WERI-Rb-1 (cell line): ENCODE measurements around the gene ARHGAP24.

Experiments
- DNase-seq: peaks from one replicate; pipeline ENCODE4 v3.0.0-alpha.2; 2020
- H3K27ac ChIP-seq: fragments of 250-450 bp; sonication (Bioruptor Pico); 2 replicates; pipeline ENCODE4 v1.5.1; 2020; ENCODE audit warnings: mild to moderate bottlenecking, moderate library complexity
- H3K27me3 ChIP-seq: fragments of 250-450 bp; sonication (Bioruptor Pico); 2 replicates; pipeline ENCODE4 v1.5.1; 2021; ENCODE audit warnings: mild to moderate bottlenecking, low read depth, moderate library complexity; ENCODE audit not compliant: insufficient read depth, severe bottlenecking
- H3K36me3 ChIP-seq: fragments of 250-450 bp; sonication (Bioruptor Pico); 2 replicates; pipeline ENCODE4 v1.5.1; 2020; ENCODE audit warnings: mild to moderate bottlenecking, moderate library complexity
- H3K4me3 ChIP-seq: 2 replicates; pipeline ENCODE4 v1.5.1; 2011; ENCODE audit warnings: low read depth, mild to moderate bottlenecking, control low read depth, low read length
- H3K9me3 ChIP-seq: fragments of 250-450 bp; sonication (Bioruptor Pico); 2 replicates; pipeline ENCODE4 v1.5.1; 2021; ENCODE audit warnings: mild to moderate bottlenecking, moderate library complexity; ENCODE audit not compliant: severe bottlenecking
- TF ChIP-seq, protein P1 (sequence below): IDR thresholded peaks from 2 replicates; pipeline ENCODE4 v1.5.1; 2011; ENCODE audit warnings: low read depth, mild to moderate bottlenecking, control low read depth, inconsistent platforms, low read length

The ARHGAP24 gene

DNA sequence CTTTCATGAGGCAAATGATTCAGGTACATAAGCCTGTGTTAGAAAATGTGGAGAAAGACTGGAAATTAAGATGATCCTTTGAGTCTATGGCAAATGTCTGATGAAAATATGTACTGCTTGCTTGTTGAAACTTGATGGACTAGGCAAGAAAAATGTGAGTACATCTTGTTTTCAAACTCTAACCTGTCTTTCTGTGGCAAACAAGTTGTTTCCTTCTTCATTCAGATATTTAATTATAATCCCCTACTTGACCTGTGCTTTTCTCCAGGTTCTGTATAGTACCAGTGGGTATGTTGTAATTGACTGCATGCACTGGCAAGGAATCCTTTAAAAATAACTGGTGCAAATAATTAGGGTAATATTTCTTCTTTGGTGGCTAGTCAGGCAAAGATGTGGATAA is 136.7 kb downstream of the ARHGAP24 start:
- no peaks in the 10 kb centered on the region for H3K27me3 ChIP-seq
- no peak overlapping the region for H3K27ac ChIP-seq
- TF ChIP-seq, protein P1, sequence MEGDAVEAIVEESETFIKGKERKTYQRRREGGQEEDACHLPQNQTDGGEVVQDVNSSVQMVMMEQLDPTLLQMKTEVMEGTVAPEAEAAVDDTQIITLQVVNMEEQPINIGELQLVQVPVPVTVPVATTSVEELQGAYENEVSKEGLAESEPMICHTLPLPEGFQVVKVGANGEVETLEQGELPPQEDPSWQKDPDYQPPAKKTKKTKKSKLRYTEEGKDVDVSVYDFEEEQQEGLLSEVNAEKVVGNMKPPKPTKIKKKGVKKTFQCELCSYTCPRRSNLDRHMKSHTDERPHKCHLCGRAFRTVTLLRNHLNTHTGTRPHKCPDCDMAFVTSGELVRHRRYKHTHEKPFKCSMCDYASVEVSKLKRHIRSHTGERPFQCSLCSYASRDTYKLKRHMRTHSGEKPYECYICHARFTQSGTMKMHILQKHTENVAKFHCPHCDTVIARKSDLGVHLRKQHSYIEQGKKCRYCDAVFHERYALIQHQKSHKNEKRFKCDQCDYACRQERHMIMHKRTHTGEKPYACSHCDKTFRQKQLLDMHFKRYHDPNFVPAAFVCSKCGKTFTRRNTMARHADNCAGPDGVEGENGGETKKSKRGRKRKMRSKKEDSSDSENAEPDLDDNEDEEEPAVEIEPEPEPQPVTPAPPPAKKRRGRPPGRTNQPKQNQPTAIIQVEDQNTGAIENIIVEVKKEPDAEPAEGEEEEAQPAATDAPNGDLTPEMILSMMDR: no peak
- no peak for DNase-seq
- no peaks in the 10 kb centered on the region for H3K36me3 ChIP-seq
- no peak overlapping the region for H3K4me3 ChIP-seq
- no peaks in the 10 kb centered on the region for H3K9me3 ChIP-seq

DNA sequence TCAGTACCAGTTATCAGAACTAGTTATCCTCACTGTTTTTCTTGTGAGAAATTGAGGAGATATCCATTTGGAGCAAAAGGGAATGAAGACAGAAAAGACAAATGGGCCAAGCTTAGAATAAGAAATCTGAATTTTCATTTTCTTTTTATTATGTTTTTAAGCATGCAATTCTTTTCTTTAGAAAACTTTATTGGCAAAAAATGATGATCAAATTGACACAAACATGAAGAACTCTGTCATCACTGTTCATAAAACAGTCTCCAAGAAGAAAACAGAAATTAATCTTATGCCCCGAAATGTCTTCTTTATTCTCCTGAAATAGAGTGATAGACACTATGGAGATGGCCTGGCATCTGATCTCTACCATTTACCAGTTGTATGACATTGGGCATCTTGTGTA is 139.0 kb downstream of the ARHGAP24 start:
- Histone ChIP-seq H3K27me3 (no peaks in the 10 kb centered on the region), H3K9me3 (no peaks in the 10 kb centered on the region), H3K27ac (no peak overlapping the region), H3K36me3 (no peaks in the 10 kb centered on the region), H3K4me3 (no peak overlapping the region)
- no peak for DNase-seq
- TF ChIP-seq, protein P1: no peak

DNA sequence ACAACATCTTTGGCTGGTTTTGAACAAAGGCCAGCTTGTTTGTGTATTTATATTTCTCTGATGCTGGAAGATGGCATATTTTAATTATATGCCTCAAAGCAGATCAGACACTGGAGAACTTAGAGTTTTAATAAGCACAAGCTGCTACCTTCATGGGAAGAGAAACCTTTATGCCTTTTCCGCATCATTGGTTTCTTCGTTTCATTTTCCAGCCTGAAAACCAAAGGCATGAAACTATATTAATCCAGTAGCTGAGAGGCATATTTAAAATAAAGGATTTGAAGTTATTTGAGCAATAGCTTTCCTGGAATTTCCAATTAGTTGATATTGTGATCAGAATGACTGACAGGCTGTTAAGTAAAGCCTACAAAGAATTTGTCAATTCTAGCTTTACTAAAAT is 141.0 kb downstream of the ARHGAP24 start:
- no peaks in the 10 kb centered on the region for H3K36me3 ChIP-seq
- DNase-seq: no peak
- no peak overlapping the region for H3K4me3 ChIP-seq
- TF ChIP-seq, protein P1: no peak
- H3K27ac ChIP-seq: no peak overlapping the region
- H3K27me3 ChIP-seq: no peaks in the 10 kb centered on the region
- H3K9me3 ChIP-seq: no peaks in the 10 kb centered on the region

DNA sequence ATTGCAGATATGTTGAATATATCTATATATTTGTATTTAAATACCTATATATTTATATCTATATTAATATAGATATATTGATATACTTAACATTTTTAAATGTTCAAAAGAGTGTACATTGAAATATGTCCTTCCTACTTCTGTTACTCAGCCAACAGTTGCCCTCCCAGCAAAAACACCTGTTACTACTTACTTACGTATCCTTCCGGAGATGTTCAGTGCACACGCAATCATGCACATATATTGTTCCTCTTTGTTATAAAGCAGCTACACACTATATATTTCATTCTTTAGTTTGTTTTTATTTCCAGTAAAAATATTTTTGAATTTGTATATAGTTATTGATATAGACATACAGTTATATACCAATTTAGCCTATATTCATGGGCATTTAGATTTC is 142.3 kb downstream of the ARHGAP24 start:
- no peak for DNase-seq
- TF ChIP-seq, protein P1: no peak
- Histone ChIP-seq H3K9me3 (no peaks in the 10 kb centered on the region), H3K4me3 (no peak overlapping the region), H3K27ac (no peak overlapping the region), H3K27me3 (no peaks in the 10 kb centered on the region), H3K36me3 (no peaks in the 10 kb centered on the region)

DNA sequence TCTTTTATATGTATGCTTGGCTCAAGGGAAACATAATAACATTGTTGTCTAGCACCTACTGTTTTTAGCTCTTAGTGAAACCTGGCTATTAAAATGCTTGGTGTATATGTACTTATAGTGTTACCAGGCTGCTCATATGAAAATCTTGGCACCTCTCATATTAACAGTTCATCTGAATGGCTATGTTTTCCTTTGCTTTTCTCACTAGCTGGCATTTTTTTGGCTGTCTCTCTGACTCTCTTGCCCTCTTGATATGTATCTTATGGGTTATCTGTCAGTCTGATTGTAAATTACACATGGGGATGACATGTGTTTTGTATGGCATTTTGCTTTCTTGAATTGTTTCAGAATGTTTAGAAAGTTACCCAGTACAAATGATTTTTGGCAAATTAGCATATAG is 158.0 kb downstream of the ARHGAP24 start:
- Histone ChIP-seq H3K27ac (no peak overlapping the region), H3K27me3 (no peaks in the 10 kb centered on the region), H3K36me3 (no peaks in the 10 kb centered on the region), H3K4me3 (no peak overlapping the region), H3K9me3 (peaks cover under 1% of the 10 kb centered on the region)
- TF ChIP-seq, protein P1: no peak
- no peak for DNase-seq

DNA sequence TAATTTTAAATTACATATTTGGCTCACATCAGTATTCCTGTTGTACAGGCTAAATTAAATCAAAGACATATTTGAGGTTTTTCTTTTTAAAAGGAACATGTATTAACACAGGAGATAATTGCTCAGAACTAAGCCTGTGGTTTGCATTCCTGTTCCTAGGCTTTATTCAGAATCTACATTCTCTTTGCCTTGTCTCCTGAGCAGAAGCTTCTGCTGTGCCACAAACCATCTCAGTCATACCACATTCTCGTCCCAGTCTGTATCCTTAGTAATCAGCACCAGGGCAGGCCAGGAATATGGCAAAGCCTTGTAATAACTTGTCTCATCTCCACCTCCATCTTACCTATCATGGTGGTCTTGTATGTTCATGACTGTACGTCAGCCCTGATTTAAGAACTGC is 162.8 kb downstream of the ARHGAP24 start:
- Histone ChIP-seq H3K9me3 (no peaks in the 10 kb centered on the region), H3K4me3 (no peak overlapping the region), H3K27ac (no peak overlapping the region), H3K36me3 (no peaks in the 10 kb centered on the region), H3K27me3 (no peaks in the 10 kb centered on the region)
- TF ChIP-seq, protein P1: no peak
- DNase-seq: no peak
